GM21737 (cell line): ENCODE results near the gene ATP1B4.

ENCODE experiments used
- ATAC-seq: cut with Tn5 transposase; IDR thresholded peaks from one replicate; pipeline ENCODE4 v1.9.1; 2021; ENCODE audit warnings: mild to moderate bottlenecking, moderate library complexity; ENCODE audit not compliant: unreplicated experiment

The ATP1B4 gene

GRCh38 chrX:120372667-120373370 lies 10.9 kb downstream of the ATP1B4 start:
- ATAC-seq, result no peak

DNA sequence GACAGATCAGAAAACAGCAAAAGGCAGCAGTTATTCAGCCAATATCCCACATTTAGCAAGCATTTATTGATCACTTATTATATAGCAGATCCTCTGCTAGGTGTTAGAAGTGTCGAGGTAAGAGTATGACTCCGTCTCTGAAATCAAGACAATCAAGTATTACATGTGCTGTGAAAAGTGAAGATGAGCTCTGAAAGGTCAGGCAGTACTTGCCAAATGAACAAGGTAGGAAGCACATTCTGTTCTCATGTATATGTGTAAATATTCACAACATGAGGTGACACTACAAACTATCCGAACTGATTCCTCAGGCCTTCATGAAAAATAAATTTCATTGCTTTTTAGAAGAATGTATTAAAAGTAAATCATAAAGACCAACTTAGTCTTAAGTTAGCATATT lies 15.3 kb downstream of the ATP1B4 start:
- no peak for ATAC-seq

DNA sequence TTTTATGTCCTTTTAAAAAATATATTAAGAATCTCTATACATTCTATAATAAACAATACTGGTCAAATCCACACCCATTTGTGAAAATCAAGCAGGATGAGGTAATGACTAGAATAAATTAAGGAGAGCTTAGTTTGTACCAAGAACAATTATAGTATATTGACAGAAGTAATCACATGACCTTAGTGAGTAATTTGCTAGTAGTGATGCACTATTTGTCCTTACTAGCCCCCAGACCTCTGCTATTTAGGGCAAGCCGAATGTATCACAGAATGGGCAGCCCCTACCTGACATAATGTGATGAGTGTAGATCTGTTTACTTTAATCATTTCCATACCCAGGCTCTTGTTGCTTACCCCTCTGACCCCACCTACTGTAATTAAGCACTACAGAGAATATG lies 15.8 kb downstream of the ATP1B4 start:
- ATAC-seq, result no peak

DNA sequence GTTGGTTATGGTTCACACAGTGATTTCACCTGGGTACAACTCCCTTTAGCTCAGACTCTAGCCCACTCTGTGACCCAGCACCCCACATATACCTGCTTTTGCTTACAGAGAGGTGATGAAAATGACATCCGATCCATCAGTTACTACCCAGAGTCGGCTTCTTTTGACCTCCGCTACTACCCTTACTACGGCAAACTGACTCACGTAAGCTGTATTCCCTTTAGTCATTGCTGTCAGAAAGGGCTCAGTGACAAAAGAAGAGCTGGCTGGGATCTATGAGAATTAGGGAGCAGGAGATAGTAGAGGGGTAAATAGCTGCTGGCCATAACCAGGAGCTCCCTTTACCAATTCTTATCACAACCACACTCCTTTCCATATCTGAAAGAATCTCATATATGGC lies 16.7 kb downstream of the ATP1B4 start:
- ATAC-seq, result no peak

DNA sequence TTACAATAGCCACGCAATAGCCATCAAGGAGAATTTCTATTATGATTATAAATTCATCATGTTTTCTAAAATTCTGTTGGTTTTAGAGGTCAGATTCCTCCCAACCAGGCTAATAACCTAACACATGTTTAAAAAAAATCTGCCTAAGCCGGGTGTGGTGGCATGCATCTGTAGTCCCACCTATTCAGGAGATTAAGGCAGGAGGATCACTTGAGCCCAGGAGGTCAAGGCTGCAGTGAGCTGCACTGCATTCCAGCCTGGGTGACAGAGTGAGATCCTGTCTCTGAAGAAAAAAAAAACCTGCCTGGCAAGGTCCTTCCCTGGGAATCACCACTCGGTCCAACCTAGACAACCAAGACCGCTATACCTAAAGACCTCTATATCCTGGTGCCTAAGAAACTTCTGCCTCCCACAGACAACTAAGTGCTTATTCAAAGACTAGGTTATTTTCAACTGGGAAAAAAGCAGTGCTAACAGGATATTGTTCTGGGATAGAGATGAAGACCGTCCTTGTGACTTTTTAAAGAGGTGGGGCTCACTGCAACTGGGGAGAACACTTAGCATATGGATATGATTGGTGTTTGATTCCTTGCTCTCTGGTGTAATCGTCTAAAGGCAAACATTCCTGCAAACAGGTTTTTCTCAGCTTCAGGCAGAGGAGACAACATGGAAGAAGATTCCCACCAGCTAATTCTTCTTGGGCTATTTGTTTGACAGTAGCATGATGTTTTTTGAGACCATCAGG lies 18.2 kb downstream of the ATP1B4 start:
- no peak for ATAC-seq

- no peak for ATAC-seq
Measured at GRCh38 chrX:120380699-120381098, 18.8 kb downstream of the ATP1B4 start.

DNA sequence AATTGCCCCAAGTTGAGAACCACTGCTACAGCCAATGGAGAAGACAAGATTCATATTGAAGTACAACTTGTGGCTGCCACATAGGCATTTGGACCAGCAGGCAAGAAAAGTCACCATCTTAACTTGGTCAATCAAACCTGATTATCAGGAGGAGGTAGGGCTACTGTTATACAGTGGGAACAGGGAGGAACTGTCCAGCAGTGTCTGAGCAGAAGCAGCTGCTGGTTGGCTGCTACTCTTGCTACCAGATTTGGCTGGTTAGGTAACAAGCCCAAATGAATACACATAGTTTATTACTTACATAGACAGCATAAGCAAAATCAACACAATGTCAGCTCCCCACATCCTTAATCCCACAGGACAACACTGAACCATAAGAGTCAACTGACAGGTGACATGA lies 39.4 kb downstream of the ATP1B4 start:
- ATAC-seq, result no peak

DNA sequence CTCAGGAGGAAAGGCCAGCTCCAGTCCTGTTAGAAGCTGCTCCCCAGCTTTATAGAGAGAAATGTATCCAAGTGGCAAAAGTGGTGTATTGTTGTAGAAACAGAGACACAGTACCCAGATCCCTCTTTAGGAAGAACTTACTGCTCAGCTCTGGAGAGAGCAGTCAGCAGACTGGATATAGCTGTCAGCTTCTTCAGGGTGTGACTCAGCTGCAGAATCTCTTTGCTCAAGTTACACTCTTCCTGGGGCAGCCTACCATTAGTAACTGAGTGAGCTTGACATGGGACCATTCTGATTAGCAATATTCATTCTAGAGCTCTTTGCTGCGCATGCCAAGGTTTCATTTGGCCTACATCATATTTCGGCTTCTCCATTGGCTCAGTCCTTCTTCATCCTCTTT lies 40.5 kb downstream of the ATP1B4 start:
- no peak for ATAC-seq

DNA sequence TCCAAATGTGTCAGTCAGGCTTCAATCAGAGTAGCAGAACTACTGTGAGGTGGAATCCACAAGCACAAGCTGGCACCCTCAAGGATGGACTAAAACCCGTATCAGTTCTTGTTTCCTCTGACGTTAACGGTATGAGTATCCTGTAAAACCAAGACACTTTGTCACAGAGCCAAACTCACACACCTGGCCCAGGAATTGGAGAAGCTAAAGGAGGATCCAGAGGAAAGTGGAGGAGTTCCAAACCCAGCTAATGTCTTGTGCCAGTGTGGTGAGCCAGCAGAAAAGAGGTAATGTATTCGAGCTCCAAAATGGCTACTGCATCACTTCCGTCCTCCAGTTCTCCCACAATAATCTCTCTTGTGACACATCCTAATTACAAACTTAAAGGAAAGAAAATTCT lies 44.7 kb downstream of the ATP1B4 start:
- ATAC-seq, result no peak

- ATAC-seq, result no peak
Measured at GRCh38 chrX:120408168-120408567, 46.3 kb downstream of the ATP1B4 start.

GRCh38 chrX:120419463-120419862 lies 57.6 kb downstream of the ATP1B4 start:
- ATAC-seq, result no peak

- ATAC-seq, result no peak
Measured at GRCh38 chrX:120426599-120426998, 64.7 kb downstream of the ATP1B4 start.

- no peak for ATAC-seq
Measured at GRCh38 chrX:120428309-120428708, 66.4 kb downstream of the ATP1B4 start.

- ATAC-seq, result no peak
Measured at GRCh38 chrX:120429776-120430540, 68.1 kb downstream of the ATP1B4 start.
